ENCODE results near the gene RTKN.

Gene RTKN

DNA sequence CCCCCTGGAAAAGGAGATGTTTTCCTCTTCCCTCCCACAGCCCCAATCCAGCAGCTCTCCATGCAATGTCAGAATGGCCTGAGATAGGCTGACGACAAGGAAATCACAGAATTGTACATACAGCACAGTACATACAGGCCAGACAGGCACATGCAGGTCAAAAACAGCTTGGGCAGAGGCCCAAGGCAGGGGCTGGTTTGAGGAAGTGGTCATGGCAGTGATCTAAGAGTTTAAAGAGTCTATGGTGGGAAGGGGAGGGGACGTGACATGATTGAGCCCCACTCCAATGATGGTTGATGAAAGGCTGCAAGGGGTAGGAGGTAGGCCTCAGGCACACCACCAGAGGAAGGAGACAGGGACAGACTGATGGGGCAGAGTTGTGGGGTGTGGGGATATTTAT is 65.9 kb downstream of the RTKN start:
- no peak for DNase-seq (ENCODE audit: low spot score)

Data from NAMALWA (cell line).